Spleen (tissue), 11 donors: Measurements from ENCODE around the gene GNAI2. TPM values are rescaled to one million over a fixed set of nuclear protein-coding genes. Genes with fewer than 3 reads are reported as not detected.
A peak's percentile ranks its signal among the peaks of the same experiment; 100 is the strongest.

Source experiments
- DNase-seq: peaks from one replicate; pipeline ENCODE4 v3.0.0-alpha.2; 2020
- H3K27ac ChIP-seq, 8 donors: fragments of 200-600 bp; sonication (generic) in 7 of 8; 1 replicate in 4 of 8; 2 replicates in 4 of 8; pipeline versions ENCODE4 v1.5.0 to v1.8.0; 2016 to 2021; ENCODE audit warnings: inconsistent platforms in 4 of 8, mild to moderate bottlenecking in 4 of 8, moderate library complexity in 1 of 8
- H3K27me3 ChIP-seq, 7 donors: fragments of 200-600 bp; sonication (generic) in 6 of 7; replicated peaks in 1 of 7; 1 replicate in 4 of 7; 2 replicates in 3 of 7; pipeline versions ENCODE4 v1.5.0 to v1.8.0; 2016 to 2021; ENCODE audit warnings: inconsistent platforms in 3 of 7, mild to moderate bottlenecking in 1 of 7
- H3K36me3 ChIP-seq, 6 donors: fragments of 200-600 bp; sonication (generic) in 5 of 6; 1 replicate in 4 of 6; 2 replicates in 2 of 6; pipeline versions ENCODE4 v1.5.0 to v1.8.0; 2016 to 2021; ENCODE audit warnings: inconsistent platforms in 2 of 6
- H3K4me1 ChIP-seq, 6 donors: fragments of 200-600 bp; sonication (generic) in 5 of 6; 1 replicate in 3 of 6; 2 replicates in 3 of 6; pipeline versions ENCODE4 v1.5.0 to v1.8.0; 2016 to 2021; ENCODE audit warnings: inconsistent platforms in 3 of 6
- H3K4me3 ChIP-seq, 8 donors: fragments of 200-600 bp; sonication (generic) in 7 of 8; 1 replicate in 4 of 8; 2 replicates in 4 of 8; pipeline versions ENCODE4 v1.5.0 to v1.8.0; 2016 to 2021; ENCODE audit warnings: inconsistent platforms in 4 of 8, mild to moderate bottlenecking in 4 of 8, moderate library complexity in 2 of 8
- H3K9me3 ChIP-seq, 8 donors: fragments of 200-600 bp; sonication (generic) in 7 of 8; 1 replicate in 4 of 8; 2 replicates in 4 of 8; pipeline versions ENCODE4 v1.5.0 to v1.8.0; 2016 to 2021; ENCODE audit warnings: inconsistent platforms in 4 of 8
- CTCF ChIP-seq, 11 experiments: fragments of 200-600 bp in 7 of 11; fragments of 450-650 bp in 4 of 11; sonication (generic) in 4 of 11; IDR thresholded peaks in 8 of 11; conservative IDR thresholded peaks in 3 of 11; 1 replicate in 7 of 11; 2 replicates in 4 of 11; pipeline versions ENCODE4 v1.4.0 to v1.8.0; 2016 to 2021; ENCODE audit warnings: antibody characterized with exemption in 11 of 11, inconsistent platforms in 4 of 11, mild to moderate bottlenecking in 1 of 11
- POLR2A ChIP-seq, 3 donors: fragments of 450-650 bp; IDR thresholded peaks; one replicate each; pipeline ENCODE4 v1.5.1; 2017; ENCODE audit warnings: antibody characterized with exemption in 3 of 3, mild to moderate bottlenecking in 1 of 3
- POLR2AphosphoS5 ChIP-seq, 3 donors: sonication (generic); formaldehyde crosslinking; IDR thresholded peaks; one replicate each; pipeline ENCODE4 v1.5.1; 2017; ENCODE audit warnings: antibody characterized with exemption in 3 of 3
- WGBS, 5 donors: extraction: QIAGEN DNeasy Blood & Tissue Kit in 3 of 5; methylation state at CpG; one replicate each; pipeline versions ENCODE4 v1.1.5 to v1.1.7; 2013 to 2018; 5-methylcytosine and 5-hydroxymethylcytosine counted together
- intact Hi-C: fragments of 100-400 bp; cut with DNase I; formaldehyde crosslinking; loops from one replicate; pipeline ENCODE4 v1.15.0; 2023; ENCODE audit warnings: low total_unique reads
- polyA plus RNA-seq, 3 donors: library from polyadenylated mRNA; stranded (reverse); fragments of 200-250 nt; gene quantifications; one replicate each; pipeline ENCODE4 v1.2.1, GENCODE V29; 2013
- total RNA-seq, 7 donors: library from RNA; depleted of rRNA in 3 of 7; stranded (reverse); fragments of >200 nt in 3 of 7; fragmentation: NEBNext Ultra II Directional in 4 of 7; extraction: Animal tissue kit (Norgen Biotek cat#: 25700) in 4 of 7; gene quantifications; one replicate each; pipeline versions ENCODE4 v1.1.0 to v1.2.1, GENCODE V29; 2016 to 2021
- donor health status: healthy with polysubstance abuse.
- donor health status: DM: no; HTN: no; CAD: no; lungs with moderate emphysema.
- donor health status: DM: no; HTN: no; CAD: no.
- donor health status: Bipolar disorder and iron deficiency.
- donor health status: healthy.
- donor health status: DM: no; HTN: no; CAD: no.
- donor health status: DM: yes; HTN: yes; CAD: no.

The GNAI2 gene
- total and polyA plus RNA-seq, 10 donors = 147 to 466 (median 360) TPM

GRCh38 chr3:50233176-50233575, 2.8 kb upstream of the GNAI2 start:
- no peak for DNase-seq
- intact Hi-C loops = loop anchor here (10.0 kb wide), 1 partner anchor 92 kb away; the partner anchor contains the start of genes HYAL2 and TUSC2
- Histone ChIP-seq H3K27me3 (no peaks in the 10 kb centered on the region), H3K4me3 (no peak overlapping the region), H3K4me1 (peaks cover 4 to 64% (median 41%) of the 10 kb centered on the region in 6 donors), H3K36me3 (peaks cover 0 to 1% (median 0%) of the 10 kb centered on the region in 6 donors), H3K27ac (peak overlapping the region in 2 of 8 donors; percentile 21 to 26), H3K9me3 (no peaks in the 10 kb centered on the region)
- no peak for TF ChIP-seq POLR2AphosphoS5 (IDR thresholded peaks at IDR 0.05)
- no peak for TF ChIP-seq POLR2A (IDR thresholded peaks at IDR 0.05)
- 87 to 96% (median 94%) methylated on average over 3 to 4 of the region's 4 CpGs for WGBS, 5 donors

- peak overlapping the region; percentile 87 to 98 (median 92) for H3K4me3 ChIP-seq
- 0 to 1% (median 0%) methylated on average over 12 to 13 of the region's 13 CpGs for WGBS, 5 donors
- H3K27ac ChIP-seq = peak overlapping the region; percentile 94 to 99 (median 96)
- H3K27me3 ChIP-seq = no peaks in the 10 kb centered on the region
- intact Hi-C loops = loop anchor here (10.0 kb wide), 1 partner anchor 88 kb away; the partner anchor contains the start of genes HYAL2 and TUSC2
- H3K4me1 ChIP-seq = peaks cover 38 to 64% (median 50%) of the 10 kb centered on the region in 6 donors
- peak in 1 of 3 donors; percentile 16 for TF ChIP-seq POLR2A (IDR thresholded peaks at IDR 0.05)
- TF ChIP-seq CTCF (IDR thresholded peaks at IDR 0.05 in 8 of 11, conservative IDR thresholded peaks at IDR 0.05 in 3 of 11) = no peak
- TF ChIP-seq POLR2AphosphoS5 (IDR thresholded peaks at IDR 0.05) = no peak
- H3K36me3 ChIP-seq = peaks cover 0 to 33% (median 11%) of the 10 kb centered on the region in 6 donors
- no peak for DNase-seq
- no peaks in the 10 kb centered on the region for H3K9me3 ChIP-seq
Measured at GRCh38 chr3:50236484-50237132, 604 bp downstream of the GNAI2 start.

GRCh38 chr3:50237133-50237651, 1.2 kb downstream of the GNAI2 start:
- DNase-seq = peak; percentile 90
- Histone ChIP-seq H3K4me3 (peak overlapping the region; percentile 87 to 98 (median 92)), H3K4me1 (peaks cover 44 to 68% (median 56%) of the 10 kb centered on the region in 6 donors), H3K27ac (peak overlapping the region; percentile 94 to 99 (median 96)), H3K36me3 (peaks cover 0 to 37% (median 11%) of the 10 kb centered on the region in 6 donors), H3K27me3 (no peaks in the 10 kb centered on the region), H3K9me3 (no peaks in the 10 kb centered on the region)
- 0 to 2% (median 1%) methylated on average over 7 of the region's 7 CpGs for WGBS, 5 donors
- no peak for TF ChIP-seq CTCF (IDR thresholded peaks at IDR 0.05 in 8 of 11, conservative IDR thresholded peaks at IDR 0.05 in 3 of 11)
- TF ChIP-seq POLR2A (IDR thresholded peaks at IDR 0.05) = no peak
- peak in 2 of 3 donors; percentile 38 to 75 for TF ChIP-seq POLR2AphosphoS5 (IDR thresholded peaks at IDR 0.05)
- intact Hi-C loops = loop anchor here (10.0 kb wide), 1 partner anchor 88 kb away; the partner anchor contains the start of genes HYAL2 and TUSC2

GRCh38 chr3:50237754-50238548, 1.9 kb downstream of the GNAI2 start:
- TF ChIP-seq POLR2A (IDR thresholded peaks at IDR 0.05) = peak in 1 of 3 donors; percentile 75
- peak in 1 of 11 experiments; percentile 30 for TF ChIP-seq CTCF (IDR thresholded peaks at IDR 0.05 in 8 of 11, conservative IDR thresholded peaks at IDR 0.05 in 3 of 11)
- TF ChIP-seq POLR2AphosphoS5 (IDR thresholded peaks at IDR 0.05) = peak; percentile 93 to 98 (median 96)
- DNase-seq = peak; percentile 99
- H3K4me3 ChIP-seq = peak overlapping the region; percentile 87 to 98 (median 92)
- peak overlapping the region; percentile 94 to 99 (median 96) for H3K27ac ChIP-seq
- intact Hi-C loops = loop anchor here (10.0 kb wide), 1 partner anchor 87 kb away; the partner anchor contains the start of genes HYAL2 and TUSC2
- 0 to 1% (median 1%) methylated on average over 11 to 31 of the region's 31 CpGs for WGBS, 5 donors
- peaks cover 52 to 76% (median 64%) of the 10 kb centered on the region in 6 donors for H3K4me1 ChIP-seq
- H3K27me3 ChIP-seq = no peaks in the 10 kb centered on the region
- no peaks in the 10 kb centered on the region for H3K9me3 ChIP-seq
- H3K36me3 ChIP-seq = peaks cover 0 to 37% (median 11%) of the 10 kb centered on the region in 6 donors
